ENCODE measurements around the gene LGALS16. TPM values are rescaled to one million over a fixed set of nuclear protein-coding genes. Genes with fewer than 3 reads are reported as not detected.

Gene LGALS16
- total and polyA plus RNA-seq, 10 of the 15 experiments (the other 5 are each of a cell fraction or from before 2014, with no cell fraction given): not detected

- POLR2A ChIA-PET: interaction anchor here (0.6 to 1.0 kb wide), 4 partner anchors 12 to 45 kb away, joined by 3 read pairs; no protein-coding TSS in a partner anchor
- in situ Hi-C loops (cut with MboI): no loop called here
Measured at GRCh38 chr19:39698535-39698934, 42.8 kb downstream of the LGALS16 start.

More at GRCh38 chr19:39698535-39698934, 42.8 kb downstream of the LGALS16 start:
- no peak for DNase-seq (ENCODE audit: low read depth, low spot score)
- no peak overlapping the region for H3K9ac ChIP-seq (ENCODE audit: control insufficient read depth, insufficient read depth, low read length)
- no peaks in the 10 kb centered on the region; the same call in 2 of the 3 replicates for H3K9me3 ChIP-seq (replicated peaks; ENCODE audit: control insufficient read depth, insufficient read depth, low read length)
- peaks cover 50% of the 10 kb centered on the region for H3K4me1 ChIP-seq (ENCODE audit: control insufficient read depth, insufficient read depth, low read length)
- H3K4me3 ChIP-seq: no peak overlapping the region
- 0 out of 2 replicates have a peak, but pooled peaks have one; percentile 45 for TF ChIP-seq MTA2 (IDR thresholded peaks at IDR 0.05; ENCODE audit: low read depth)
- TF ChIP-seq EP300 (IDR thresholded peaks at IDR 0.05; ENCODE audit: borderline replicate concordance in 1 of 2, control insufficient read depth in 1 of 2, low read depth in 2 of 2, low read length in 2 of 2): no peak
- no peak for TF ChIP-seq NFIC (IDR thresholded peaks at IDR 0.05; ENCODE audit: low read depth, low read length)
- peak; percentile 81 for TF ChIP-seq RELB (IDR thresholded peaks at IDR 0.05; ENCODE audit: low read depth)
- TF ChIP-seq SP1 (IDR thresholded peaks at IDR 0.05; ENCODE audit: low read depth, low read length): no peak
- TF ChIP-seq IKZF2 (IDR thresholded peaks at IDR 0.05): peak; percentile 55 to 57; a peak in 2 of 4 replicates
- TF ChIP-seq SPI1 (IDR thresholded peaks at IDR 0.05; ENCODE audit: borderline replicate concordance, insufficient read depth, low read depth, low read length): peak; percentile 82
- TF ChIP-seq IKZF1 (conservative IDR thresholded peaks at IDR 0.05): 0 out of 2 replicates have a peak, but pooled peaks have one; percentile 41
- TF ChIP-seq KDM1A (IDR thresholded peaks at IDR 0.05; ENCODE audit: borderline replicate concordance): no peak
- 0 out of 2 replicates have a peak, but pooled peaks have one; percentile 39 for TF ChIP-seq DPF2 (IDR thresholded peaks at IDR 0.05)
- 0 out of 2 replicates have a peak, but pooled peaks have one; percentile 40 for TF ChIP-seq NBN (IDR thresholded peaks at IDR 0.05)
- RAD21 ChIA-PET (ENCODE audit: unreplicated experiment): interaction anchor here (0.9 to 4.9 kb wide), 2 partner anchors 18 to 23 kb away, joined by 4 to 78 read pairs; no protein-coding TSS in a partner anchor
- no peaks in the 10 kb centered on the region for H3K79me2 ChIP-seq (ENCODE audit: control insufficient read depth, insufficient read depth, low read length)
- no peak for FAIRE-seq
- CTCF ChIA-PET: interaction anchor here (1.7 to 9.3 kb wide), 2 partner anchors 23 to 145 kb away, joined by 5 to 103 read pairs; no protein-coding TSS in a partner anchor
- BruUV-seq (replicated peaks): no TSS peak
- SMC1A ChIA-PET (ENCODE audit: uncharacterized antibody, unreplicated experiment): interaction anchor here (0.9 to 8.1 kb wide), 5 partner anchors 9 to 135 kb away, joined by 3 to 113 read pairs (median 9); partner anchors contain the start of gene DYRK1B
- no peak overlapping the region for H2AFZ ChIP-seq (ENCODE audit: control insufficient read depth, low read depth, low read length)
- intact Hi-C loops (cut with micrococcal nuclease; ENCODE audit: unreplicated experiment): no loop called here
- peak overlapping the region; percentile 50 for H3K27ac ChIP-seq (ENCODE audit: control insufficient read depth, insufficient read depth)
- 0 out of 4 replicates have a peak, but pooled peaks cover 0 to 3% of the 10 kb centered on the region in 2 experiments for H3K36me3 ChIP-seq (ENCODE audit: control insufficient read depth in 2 of 2, insufficient read depth in 2 of 2, low read length in 1 of 2)
- peak; percentile 49; the same call in 2 of the 3 replicates for ATAC-seq
- no peaks in the 10 kb centered on the region for H3K27me3 ChIP-seq (replicated peaks in 1 of 2; ENCODE audit: control insufficient read depth in 2 of 2, insufficient read depth in 2 of 2, low read length in 1 of 2)
- no peaks in the 10 kb centered on the region for H4K20me1 ChIP-seq (ENCODE audit: control insufficient read depth, insufficient read depth)
- peak overlapping the region; percentile 43 for H3K4me2 ChIP-seq (ENCODE audit: control insufficient read depth, insufficient read depth)

All from GM12878 (cell line).